Panc1 (cell line): ENCODE results near the gene TECPR2. TPM values are rescaled to one million over a fixed set of nuclear protein-coding genes. Genes with fewer than 3 reads are reported as not detected.

Experiments
- ATAC-seq: fragments of 200-7000 bp; cut with Tn5 transposase; 2 replicates; pipeline ENCODE4 v1.9.1; 2020; ENCODE audit warnings: mild to moderate bottlenecking, moderate library complexity
- BruUV-seq: library from RNA; stranded (reverse); fragments of 400-500 nt; replicated peaks from 2 replicates; lab custom pipeline; 2021; lab: Mats Ljungman, UMichigan
- CTCF ChIA-PET: fragments of 300-600 bp; sonication (Branson Sonifier 250); formaldehyde crosslinking; loops from one replicate; lab custom pipeline; 2022; ENCODE audit warnings: antibody characterized with exemption; lab: Charles Lee
- POLR2A ChIA-PET: fragments of 300-600 bp; sonication (Branson Sonifier 250); formaldehyde crosslinking; loops from one replicate; lab custom pipeline; 2022; ENCODE audit warnings: antibody characterized with exemption; lab: Charles Lee
- DNase-seq: peaks from one replicate; pipeline ENCODE4 v3.0.0-alpha.2; 2010; ENCODE audit warnings: low read depth, low spot score
- H3K27ac ChIP-seq: 2 replicates; pipeline ENCODE4 v1.5.1; 2011; ENCODE audit warnings: mild to moderate bottlenecking, low read length, inconsistent platforms
- H3K27me3 ChIP-seq: fragments of 200-500 bp; sonication (Bioruptor generic); 2 replicates; pipeline ENCODE4 v1.6.0; 2014; ENCODE audit warnings: low read length, inconsistent platforms; ENCODE audit not compliant: control insufficient read depth, insufficient read depth
- H3K36me3 ChIP-seq: fragments of 200-500 bp; sonication (Bioruptor generic); 2 replicates; pipeline ENCODE4 v1.5.1; 2014; ENCODE audit warnings: inconsistent platforms, mild to moderate bottlenecking, low read length, moderate library complexity; ENCODE audit not compliant: control insufficient read depth, insufficient read depth
- H3K4me1 ChIP-seq: 2 replicates; pipeline ENCODE4 v1.5.1; 2011; ENCODE audit warnings: inconsistent platforms, mild to moderate bottlenecking, low read length, moderate library complexity; ENCODE audit not compliant: control insufficient read depth, insufficient read depth
- H3K4me3 ChIP-seq, 2 experiments: 2 replicates each; pipeline ENCODE4 v1.5.1; 2011 to 2012; ENCODE audit warnings: low read depth in 2 of 2, low read length in 2 of 2, mild to moderate bottlenecking in 2 of 2, inconsistent platforms in 1 of 2, moderate library complexity in 1 of 2
- H3K9me3 ChIP-seq: fragments of 200-500 bp; sonication (Bioruptor generic); 2 replicates; pipeline ENCODE4 v1.5.1; 2014; ENCODE audit warnings: low read depth, mild to moderate bottlenecking, inconsistent platforms, low read length, moderate library complexity; ENCODE audit not compliant: control insufficient read depth, insufficient read depth
- POLR2AphosphoS5 ChIP-seq: IDR thresholded peaks from 2 replicates; pipeline ENCODE4 v1.6.1; 2012; ENCODE audit warnings: mild to moderate bottlenecking, low read depth, low read length, moderate library complexity
- SIN3A ChIP-seq: IDR thresholded peaks from 2 replicates; pipeline ENCODE4 v1.6.1; 2012; ENCODE audit warnings: low read depth, mild to moderate bottlenecking, low read length, moderate library complexity, borderline replicate concordance; ENCODE audit not compliant: insufficient read depth
- TCF7L2 ChIP-seq: IDR thresholded peaks from 2 replicates; pipeline ENCODE4 v1.6.1; 2011; ENCODE audit warnings: mild to moderate bottlenecking, low read depth, low read length, inconsistent platforms
- in situ Hi-C: cut with HindIII; loops from 2 replicates; pipeline ENCODE4 v1.10.0; 2016; ENCODE audit warnings: low sequenced_read_pairs, low pct_unique_long_range_greater_than_20kb
- intact Hi-C: fragments of 100-400 bp; cut with micrococcal nuclease; formaldehyde crosslinking; loops from one replicate; pipeline ENCODE4 v1.10.0; 2022; ENCODE audit not compliant: unreplicated experiment
- total RNA-seq: library from RNA; stranded (reverse); gene quantifications from one replicate; pipeline ENCODE4 v1.2.1, GENCODE V29; 2021; ENCODE audit not compliant: unreplicated experiment
- TF ChIP-seq, protein P1 (sequence below), 2 experiments: IDR thresholded peaks; 2 replicates each; pipeline ENCODE4 v1.6.1; 2011 to 2012; ENCODE audit warnings: low read depth in 2 of 2, control low read depth in 1 of 2, low read length in 1 of 2, mild to moderate bottlenecking in 1 of 2, moderate library complexity in 1 of 2; ENCODE audit not compliant: insufficient read depth in 1 of 2
- TF ChIP-seq, protein P2 (sequence below): fragments of 450-650 bp; IDR thresholded peaks from 2 replicates; pipeline ENCODE4 v1.5.1; 2017; ENCODE audit warnings: mild to moderate bottlenecking

Gene TECPR2
- total RNA-seq, 1 experiment from 2014 or later: 15.5 TPM

DNA sequence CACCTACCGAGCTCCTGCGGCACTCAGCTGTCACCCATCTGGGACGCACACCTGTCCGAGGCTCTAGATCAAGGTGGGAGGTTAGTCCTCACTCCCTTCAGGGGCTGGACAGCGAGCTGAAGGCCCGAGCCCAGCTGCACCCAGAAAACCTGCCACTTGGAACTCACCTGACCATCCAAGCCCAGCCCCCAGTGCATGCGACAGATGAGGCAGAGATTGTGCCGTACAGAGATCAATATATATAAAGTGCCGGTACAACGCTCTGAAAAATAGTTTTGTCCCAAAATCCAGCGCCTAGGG, 143.8 kb downstream of the TECPR2 start:
- Histone ChIP-seq H3K27ac (no peak overlapping the region), H3K9me3 (no peaks in the 10 kb centered on the region), H3K4me3 (no peak overlapping the region), H3K36me3 (no peaks in the 10 kb centered on the region; the same call in 1 of the 2 replicates), H3K4me1 (no peaks in the 10 kb centered on the region; the same call in 1 of the 2 replicates), H3K27me3 (no peaks in the 10 kb centered on the region)
- POLR2A ChIA-PET: no interaction called here
- no TSS peak for BruUV-seq
- no peak for ATAC-seq
- in situ Hi-C loops: no loop called here
- intact Hi-C loops: no loop called here
- CTCF ChIA-PET: no interaction called here
- TF ChIP-seq, protein P1, sequence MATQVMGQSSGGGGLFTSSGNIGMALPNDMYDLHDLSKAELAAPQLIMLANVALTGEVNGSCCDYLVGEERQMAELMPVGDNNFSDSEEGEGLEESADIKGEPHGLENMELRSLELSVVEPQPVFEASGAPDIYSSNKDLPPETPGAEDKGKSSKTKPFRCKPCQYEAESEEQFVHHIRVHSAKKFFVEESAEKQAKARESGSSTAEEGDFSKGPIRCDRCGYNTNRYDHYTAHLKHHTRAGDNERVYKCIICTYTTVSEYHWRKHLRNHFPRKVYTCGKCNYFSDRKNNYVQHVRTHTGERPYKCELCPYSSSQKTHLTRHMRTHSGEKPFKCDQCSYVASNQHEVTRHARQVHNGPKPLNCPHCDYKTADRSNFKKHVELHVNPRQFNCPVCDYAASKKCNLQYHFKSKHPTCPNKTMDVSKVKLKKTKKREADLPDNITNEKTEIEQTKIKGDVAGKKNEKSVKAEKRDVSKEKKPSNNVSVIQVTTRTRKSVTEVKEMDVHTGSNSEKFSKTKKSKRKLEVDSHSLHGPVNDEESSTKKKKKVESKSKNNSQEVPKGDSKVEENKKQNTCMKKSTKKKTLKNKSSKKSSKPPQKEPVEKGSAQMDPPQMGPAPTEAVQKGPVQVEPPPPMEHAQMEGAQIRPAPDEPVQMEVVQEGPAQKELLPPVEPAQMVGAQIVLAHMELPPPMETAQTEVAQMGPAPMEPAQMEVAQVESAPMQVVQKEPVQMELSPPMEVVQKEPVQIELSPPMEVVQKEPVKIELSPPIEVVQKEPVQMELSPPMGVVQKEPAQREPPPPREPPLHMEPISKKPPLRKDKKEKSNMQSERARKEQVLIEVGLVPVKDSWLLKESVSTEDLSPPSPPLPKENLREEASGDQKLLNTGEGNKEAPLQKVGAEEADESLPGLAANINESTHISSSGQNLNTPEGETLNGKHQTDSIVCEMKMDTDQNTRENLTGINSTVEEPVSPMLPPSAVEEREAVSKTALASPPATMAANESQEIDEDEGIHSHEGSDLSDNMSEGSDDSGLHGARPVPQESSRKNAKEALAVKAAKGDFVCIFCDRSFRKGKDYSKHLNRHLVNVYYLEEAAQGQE (IDR thresholded peaks at IDR 0.05; ENCODE audit: insufficient read depth in 1 of 2, low read depth in 2 of 2, low read length in 1 of 2): no peak
- TF ChIP-seq SIN3A: no peak
- no peak for TF ChIP-seq POLR2AphosphoS5
- TF ChIP-seq, protein P2, sequence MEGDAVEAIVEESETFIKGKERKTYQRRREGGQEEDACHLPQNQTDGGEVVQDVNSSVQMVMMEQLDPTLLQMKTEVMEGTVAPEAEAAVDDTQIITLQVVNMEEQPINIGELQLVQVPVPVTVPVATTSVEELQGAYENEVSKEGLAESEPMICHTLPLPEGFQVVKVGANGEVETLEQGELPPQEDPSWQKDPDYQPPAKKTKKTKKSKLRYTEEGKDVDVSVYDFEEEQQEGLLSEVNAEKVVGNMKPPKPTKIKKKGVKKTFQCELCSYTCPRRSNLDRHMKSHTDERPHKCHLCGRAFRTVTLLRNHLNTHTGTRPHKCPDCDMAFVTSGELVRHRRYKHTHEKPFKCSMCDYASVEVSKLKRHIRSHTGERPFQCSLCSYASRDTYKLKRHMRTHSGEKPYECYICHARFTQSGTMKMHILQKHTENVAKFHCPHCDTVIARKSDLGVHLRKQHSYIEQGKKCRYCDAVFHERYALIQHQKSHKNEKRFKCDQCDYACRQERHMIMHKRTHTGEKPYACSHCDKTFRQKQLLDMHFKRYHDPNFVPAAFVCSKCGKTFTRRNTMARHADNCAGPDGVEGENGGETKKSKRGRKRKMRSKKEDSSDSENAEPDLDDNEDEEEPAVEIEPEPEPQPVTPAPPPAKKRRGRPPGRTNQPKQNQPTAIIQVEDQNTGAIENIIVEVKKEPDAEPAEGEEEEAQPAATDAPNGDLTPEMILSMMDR: no peak
- no peak for TF ChIP-seq TCF7L2
- no peak for DNase-seq

DNA sequence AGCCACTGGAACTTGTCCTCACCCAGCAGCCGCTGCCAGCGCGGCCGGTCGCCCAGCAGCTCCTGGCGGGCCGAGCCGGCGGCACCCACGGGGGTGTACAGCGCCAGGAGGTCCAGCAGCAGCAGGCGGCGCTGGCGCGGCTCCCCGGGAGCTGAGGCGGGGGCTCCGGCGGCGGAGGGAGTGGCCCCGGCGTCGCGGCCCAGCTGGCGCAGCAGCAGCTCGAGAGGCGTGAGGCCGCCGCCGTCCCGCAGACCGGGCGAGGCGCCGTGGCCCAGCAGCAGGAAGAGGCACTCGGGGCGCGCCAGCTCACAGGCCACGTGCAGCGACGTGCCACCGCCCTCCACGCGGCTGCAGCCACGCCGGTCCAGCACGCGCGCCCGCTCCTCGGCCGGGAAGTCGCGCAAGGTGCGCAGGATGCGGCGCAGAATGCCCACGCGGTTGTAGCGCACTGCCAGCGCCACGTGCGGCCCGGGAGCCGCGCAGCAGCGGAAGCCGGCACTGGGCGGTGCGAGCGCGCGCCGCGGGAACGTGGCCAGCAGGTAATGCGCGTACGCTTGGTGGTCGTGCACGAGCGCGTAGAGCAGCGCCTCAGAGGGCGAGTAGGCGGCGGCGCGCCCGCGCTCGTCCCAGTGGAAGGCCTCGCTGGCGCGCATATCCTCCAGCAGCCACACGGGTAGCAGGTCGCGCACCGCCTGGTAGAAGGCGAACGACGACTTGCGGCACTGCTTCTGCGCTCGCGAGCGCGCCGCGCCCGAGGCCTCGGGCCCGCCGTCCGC, 144.5 kb downstream of the TECPR2 start:
- DNase-seq (no peak), ATAC-seq (no peak)
- TF ChIP-seq, protein P2: no peak
- TF ChIP-seq, protein P1 (IDR thresholded peaks at IDR 0.05; ENCODE audit: insufficient read depth in 1 of 2, low read depth in 2 of 2, low read length in 1 of 2): no peak
- no peak for TF ChIP-seq POLR2AphosphoS5
- TF ChIP-seq TCF7L2: no peak
- no peak for TF ChIP-seq SIN3A
- Histone ChIP-seq H3K9me3 (no peaks in the 10 kb centered on the region), H3K27ac (no peak overlapping the region), H3K36me3 (no peaks in the 10 kb centered on the region; the same call in 1 of the 2 replicates), H3K27me3 (no peaks in the 10 kb centered on the region), H3K4me1 (no peaks in the 10 kb centered on the region; the same call in 1 of the 2 replicates), H3K4me3 (no peak overlapping the region)
- in situ Hi-C loops (no loop called here), intact Hi-C loops (no loop called here)
- POLR2A ChIA-PET: no interaction called here
- CTCF ChIA-PET: no interaction called here
- no TSS peak for BruUV-seq
